GM21529 (cell line): ENCODE results near the gene HK2.
A peak's percentile ranks its signal among the peaks of the same experiment; 100 is the strongest.
"Not testable (repeated sequence)": the region's sequence is repeated elsewhere in the genome, so short reads cannot be mapped to it uniquely, and the experiment has no call there.

ENCODE experiments used
- ATAC-seq: cut with Tn5 transposase; IDR thresholded peaks from one replicate; pipeline ENCODE4 v1.9.1; 2021; ENCODE audit not compliant: unreplicated experiment

The HK2 gene

GRCh38 chr2:74834792-74835755, 1.1 kb downstream of the HK2 start:
- peak; percentile 50 for ATAC-seq

GRCh38 chr2:74835831-74836674, 2.1 kb downstream of the HK2 start:
- peak; percentile 25 for ATAC-seq

GRCh38 chr2:74836675-74837401, 2.9 kb downstream of the HK2 start:
- ATAC-seq = no peak

- no peak for ATAC-seq
These were observed 7.7 kb downstream of the HK2 start for GRCh38 chr2:74841641-74842040.

GRCh38 chr2:74843433-74843832, 9.5 kb downstream of the HK2 start:
- no peak for ATAC-seq

DNA sequence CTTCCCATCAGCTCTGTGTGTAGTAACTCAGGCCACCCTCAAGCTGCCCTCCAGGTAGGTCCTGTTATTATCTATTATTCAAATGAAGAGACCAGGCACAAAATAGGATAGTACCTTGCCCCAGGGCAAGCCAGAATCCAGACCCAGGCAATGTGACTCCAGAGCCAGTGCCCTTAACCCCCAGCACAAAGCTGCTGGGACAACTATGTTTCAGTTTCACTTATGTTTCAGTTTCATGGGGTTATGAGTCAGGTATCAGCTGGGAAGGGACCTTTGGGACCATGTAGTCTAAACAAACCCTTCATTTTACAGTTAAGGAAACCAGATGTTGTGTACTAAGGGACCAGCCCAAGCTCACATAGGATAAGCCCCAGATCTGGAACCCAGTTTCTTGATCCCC, 10.0 kb downstream of the HK2 start:
- peak; percentile 93 for ATAC-seq

DNA sequence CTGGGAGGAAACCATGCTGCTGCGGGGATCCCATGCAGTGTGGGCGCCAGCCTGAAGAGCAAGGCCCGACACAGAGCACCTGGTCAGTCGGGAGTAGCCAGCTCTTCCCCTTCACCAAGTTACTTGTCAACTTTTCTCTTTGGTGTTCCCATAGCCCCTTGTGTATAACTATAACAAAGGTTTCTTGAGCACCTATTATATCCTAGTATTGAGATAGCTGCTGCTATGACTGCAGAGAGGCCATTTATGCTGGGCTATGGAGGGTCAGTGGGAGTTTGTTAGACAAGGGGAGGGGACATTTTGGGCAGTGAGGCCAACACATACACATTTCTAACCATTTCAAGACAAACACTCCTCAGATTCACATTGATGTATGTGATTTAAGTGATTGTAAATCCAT, 10.8 kb downstream of the HK2 start:
- no peak for ATAC-seq

- no peak for ATAC-seq
These were observed 11.4 kb downstream of the HK2 start for GRCh38 chr2:74845217-74845751.

DNA sequence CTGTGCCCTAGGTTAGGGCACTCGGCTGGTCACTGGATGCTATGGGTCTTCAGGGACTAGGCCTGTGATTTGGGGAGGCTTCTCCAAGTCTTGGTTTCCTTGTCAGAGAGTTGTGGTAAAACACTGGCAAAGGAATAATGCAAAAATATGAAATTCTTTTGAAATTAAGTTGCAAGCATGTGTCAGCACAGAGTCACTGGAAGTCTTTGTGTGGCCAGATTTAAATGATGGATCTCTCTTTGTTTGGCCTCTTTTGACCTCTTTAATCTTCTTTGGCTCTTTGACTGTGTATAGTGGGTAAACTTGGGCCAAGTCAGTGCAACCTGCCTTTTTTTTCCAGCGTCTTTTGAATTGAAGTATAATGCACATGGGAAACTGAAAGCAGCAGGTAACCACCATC, 12.1 kb downstream of the HK2 start:
- no peak for ATAC-seq

DNA sequence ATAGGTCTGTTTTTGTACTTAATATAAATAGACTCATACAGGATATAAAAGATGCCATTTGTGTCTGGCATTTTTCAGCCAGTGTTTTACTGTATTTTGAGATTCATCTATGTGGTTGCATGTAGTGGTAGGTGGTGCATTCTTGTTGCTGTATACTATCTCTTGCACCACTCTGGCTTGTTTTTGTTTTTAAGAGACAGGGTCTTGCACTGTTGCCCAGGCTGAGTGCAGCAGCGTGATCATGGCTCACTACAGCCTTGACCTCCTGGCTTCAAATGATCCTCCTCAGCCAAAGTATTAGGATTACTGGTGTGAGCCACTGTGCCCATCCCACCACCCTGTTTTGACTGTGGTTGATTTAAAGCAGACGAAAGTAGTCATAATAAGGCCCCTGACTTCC, 12.6 kb downstream of the HK2 start:
- ATAC-seq = no peak

DNA sequence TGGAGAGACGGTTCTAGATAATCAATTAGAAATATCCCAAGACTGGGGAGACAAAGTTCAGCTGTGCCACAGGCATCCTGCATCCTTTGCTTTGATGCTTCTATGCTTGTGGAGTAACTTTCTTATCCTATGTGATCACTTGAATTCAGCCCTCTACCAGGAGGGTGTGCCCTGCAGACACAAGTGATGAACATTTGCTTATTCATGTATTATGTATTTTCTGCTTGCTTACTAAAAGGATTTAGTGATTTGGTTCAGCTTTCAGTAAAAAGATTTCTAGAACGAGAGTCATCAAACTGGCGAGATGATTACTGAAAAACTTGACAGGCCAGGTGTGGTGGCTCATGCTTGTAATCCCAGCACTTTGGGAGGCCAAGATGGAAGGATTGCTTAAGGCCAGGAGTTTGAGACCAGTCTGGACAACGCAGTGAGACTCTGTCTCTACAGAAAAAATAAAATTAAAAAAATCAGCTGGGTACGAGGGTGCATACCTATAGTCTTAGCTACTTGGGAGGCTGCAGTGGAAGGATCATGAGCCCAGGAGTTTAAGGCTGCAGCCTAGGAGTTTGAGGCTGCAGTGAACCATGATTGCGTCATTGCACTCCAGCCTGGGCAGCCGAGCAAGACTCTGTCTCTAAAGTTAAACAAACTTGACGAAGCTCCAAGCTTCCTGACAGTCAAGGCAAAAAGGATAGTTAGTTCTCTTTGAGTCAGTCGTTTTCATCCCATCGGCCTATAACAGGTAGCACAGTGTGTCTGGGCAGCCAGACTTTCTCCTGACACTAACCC, 13.3 kb downstream of the HK2 start:
- ATAC-seq = no peak

DNA sequence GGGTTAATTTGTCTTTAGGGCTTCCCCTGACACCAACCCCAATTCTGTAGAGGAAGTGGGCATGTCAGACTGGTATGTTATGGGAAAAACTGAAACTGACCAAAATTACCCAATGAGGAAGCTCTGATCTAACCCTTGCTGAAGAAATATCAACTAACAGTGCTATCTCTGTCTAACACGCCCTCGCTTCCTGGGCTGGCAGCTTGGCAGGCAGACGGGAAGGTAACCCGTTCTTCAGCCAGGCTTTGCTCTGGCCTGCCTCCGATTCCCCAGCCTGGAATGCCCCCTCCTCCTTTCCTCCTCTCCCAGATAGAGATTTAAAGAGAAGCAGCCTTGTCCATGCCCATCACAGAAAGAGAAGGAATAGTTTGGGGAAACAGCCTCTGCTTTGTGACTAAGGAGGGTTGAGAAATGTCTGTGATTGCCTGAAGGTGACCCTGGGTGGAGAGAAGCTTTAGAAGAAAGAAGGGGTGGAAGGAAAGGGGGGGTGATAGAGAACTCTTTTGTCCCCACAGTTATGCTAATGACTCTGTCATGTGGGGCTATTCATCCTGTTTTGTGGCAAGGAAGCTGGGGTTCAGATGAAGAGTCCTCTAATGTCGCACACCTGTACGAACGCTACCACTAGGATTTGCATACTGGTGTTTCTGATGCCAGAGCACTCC, 15.4 kb downstream of the HK2 start:
- peak; percentile 92 for ATAC-seq

GRCh38 chr2:74850496-74851190, 16.7 kb downstream of the HK2 start:
- no peak for ATAC-seq

DNA sequence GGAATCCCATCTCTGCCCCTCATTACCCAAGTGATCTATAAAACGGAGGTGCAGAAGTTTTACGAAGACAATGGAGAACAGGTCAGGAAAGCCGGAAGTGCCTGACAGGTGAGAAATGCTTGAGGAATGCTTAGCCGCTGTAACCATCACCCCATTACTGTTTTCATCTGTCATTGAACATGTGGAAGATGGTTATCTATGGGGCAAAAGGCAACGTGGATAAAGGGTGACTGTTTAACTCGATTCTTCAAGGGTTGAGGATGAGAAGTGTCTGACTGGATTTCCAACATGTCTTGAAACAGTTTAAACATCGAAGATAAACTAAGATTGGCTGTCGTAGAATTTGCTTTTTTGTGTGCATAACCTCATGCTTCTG, 17.3 kb downstream of the HK2 start:
- ATAC-seq = no peak

GRCh38 chr2:74853360-74853759, 19.4 kb downstream of the HK2 start:
- not testable (repeated sequence) for ATAC-seq

GRCh38 chr2:74854401-74854800, 20.5 kb downstream of the HK2 start:
- ATAC-seq = no peak

DNA sequence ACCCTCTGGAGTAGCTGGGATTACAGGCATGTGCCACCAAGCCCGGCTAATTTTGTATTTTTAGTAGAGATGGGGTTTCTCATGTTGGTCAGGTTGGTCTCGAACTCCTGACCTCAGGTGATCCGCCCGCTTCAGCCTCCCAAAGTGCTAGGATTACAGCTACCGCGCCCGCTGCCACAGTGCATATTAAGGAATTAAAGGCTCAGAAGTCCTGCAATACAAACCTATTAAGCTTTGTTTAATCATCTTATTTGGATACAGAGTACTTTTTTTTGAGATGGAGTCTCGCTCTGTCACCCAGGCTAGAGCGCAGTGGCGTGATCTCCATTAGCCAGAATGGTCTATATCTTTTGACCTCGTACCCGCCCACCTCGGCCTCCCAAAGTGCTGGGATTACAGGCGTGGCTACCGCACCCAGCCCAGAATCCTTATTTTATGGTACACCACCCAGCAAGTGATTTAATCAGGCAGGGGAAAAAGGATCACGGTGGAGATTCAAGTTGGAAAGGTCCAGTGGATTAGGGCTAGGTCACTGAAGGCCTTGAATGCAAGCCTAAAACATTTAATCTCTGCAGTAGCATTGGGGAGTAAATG, 21.3 kb downstream of the HK2 start:
- not testable (repeated sequence) for ATAC-seq

GRCh38 chr2:74856004-74856578, 22.2 kb downstream of the HK2 start:
- ATAC-seq = no peak
